Heart left ventricle (tissue), 16 donors: Measurements from ENCODE around the gene ITM2C. TPM values are rescaled to one million over a fixed set of nuclear protein-coding genes. Genes with fewer than 3 reads are reported as not detected.
A peak's percentile ranks its signal among the peaks of the same experiment; 100 is the strongest.

Source experiments
- ATAC-seq, 4 donors: fragments of 200-7000 bp; cut with Tn5 transposase; one replicate each; pipeline ENCODE4 v1.9.1; 2020 to 2022; ENCODE audit warnings: moderate library complexity in 4 of 4, mild to moderate bottlenecking in 3 of 4, moderate number of reproducible peaks in 1 of 4
- DNase-seq, 5 donors: peaks; one replicate each; pipeline ENCODE4 v3.0.0-alpha.2; 2020
- H3K27ac ChIP-seq, 12 donors: fragments of 200-600 bp; sonication (generic) in 4 of 12; one replicate each; pipeline versions ENCODE4 v1.5.0 to v1.8.0; 2016 to 2022; ENCODE audit warnings: mild to moderate bottlenecking in 2 of 12
- H3K27me3 ChIP-seq, 9 donors: fragments of 200-600 bp; sonication (generic) in 2 of 9; one replicate each; pipeline versions ENCODE4 v1.5.1 to v1.8.0; 2016 to 2022; ENCODE audit warnings: mild to moderate bottlenecking in 3 of 9
- H3K36me3 ChIP-seq, 9 donors: fragments of 200-600 bp; sonication (generic) in 2 of 9; one replicate each; pipeline versions ENCODE4 v1.5.0 to v1.8.0; 2018 to 2022; ENCODE audit warnings: mild to moderate bottlenecking in 2 of 9
- H3K4me1 ChIP-seq, 12 donors: fragments of 200-600 bp; sonication (generic) in 4 of 12; one replicate each; pipeline versions ENCODE4 v1.5.0 to v1.8.0; 2016 to 2022; ENCODE audit warnings: mild to moderate bottlenecking in 3 of 12
- H3K4me3 ChIP-seq, 12 donors: fragments of 200-600 bp; sonication (generic) in 4 of 12; one replicate each; pipeline versions ENCODE4 v1.5.0 to v1.8.0; 2017 to 2022; ENCODE audit warnings: mild to moderate bottlenecking in 9 of 12, moderate library complexity in 4 of 12
- H3K9me3 ChIP-seq, 12 donors: fragments of 200-600 bp; sonication (generic) in 4 of 12; one replicate each; pipeline versions ENCODE4 v1.5.0 to v1.8.0; 2016 to 2022; ENCODE audit warnings: mild to moderate bottlenecking in 1 of 12
- POLR2A ChIP-seq, 2 donors: fragments of 450-650 bp; IDR thresholded peaks; one replicate each; pipeline ENCODE4 v1.6.1; 2017; ENCODE audit warnings: antibody characterized with exemption in 2 of 2, mild to moderate bottlenecking in 2 of 2, moderate library complexity in 2 of 2
- WGBS, 4 donors: extraction: QIAGEN DNeasy Blood & Tissue Kit in 2 of 4; methylation state at CpG; one replicate each; pipeline versions ENCODE4 v1.1.5 to v1.1.7; 2013 to 2018; 5-methylcytosine and 5-hydroxymethylcytosine counted together
- intact Hi-C, 10 donors: fragments of 100-400 bp; cut with DNase I; formaldehyde crosslinking; loops; one replicate each; pipeline versions ENCODE4 v1.11.1 to v1.14.2; 2022
- polyA plus RNA-seq, 2 donors: library from polyadenylated mRNA; stranded (reverse); fragments of 200-250 nt; gene quantifications; one replicate each; pipeline ENCODE4 v1.2.3, GENCODE V29; 2013
- total RNA-seq, 9 donors: library from RNA; depleted of rRNA in 2 of 9; stranded (reverse); fragments of >200 nt in 2 of 9; fragmentation: NEBNext Ultra II Directional in 3 of 9; extraction: Animal tissue kit (Norgen Biotek cat#: 25700) in 3 of 9; gene quantifications; one replicate each; pipeline versions ENCODE4 v1.1.0 to v1.2.4, GENCODE V29; 2016 to 2023
- TF ChIP-seq, protein P1 (sequence below), 12 donors: fragments of 200-600 bp; sonication (generic) in 4 of 12; IDR thresholded peaks; one replicate each; pipeline versions ENCODE4 v1.5.0 to v1.8.0; 2018 to 2022; ENCODE audit warnings: antibody characterized with exemption in 12 of 12, mild to moderate bottlenecking in 5 of 12
- donor health status: ischemic (EF 13 %, LVEDD 7.1; RV severe dilation, severe dysfunction).
- donor health status: healthy with polysubstance abuse.
- donor health status: DM: no; HTN: yes; CAD: no.
- donor health status: DM: no; HTN: no; CAD: no.
- donor health status: ischemic (EF 25% LVEDD 6.9; RV normal size, moderate dysfunction).
- donor health status: ischemic (EF 25% LVEDD 5.7; RV mildly dilated, moderate dysfunction).
- donor health status: healthy.
- donor health status: DM: yes; HTN: yes; CAD: no.
- donor health status: ischemic (EF 35%, LVEDD 5.7; RV mildly dilated, moderate dysfunction).
- donor health status: nonischemic (EF 11% LVEDD 7.7; RV severe dilation, severe dysfunction).
- donor health status: DM: yes; HTN: yes; CAD: no.
- donor health status: PGD.
- donor health status: ischemic (EF 29% LVEDD 5.4; RV normal size, mild dysfunction).
- donor health status: nonischemic (EF 23%, LVEDD 6.1; RV moderate dilation, normal function).

ITM2C gene
- total and polyA plus RNA-seq, 11 donors: 19.7 to 36.6 (median 26.0) TPM

DNA sequence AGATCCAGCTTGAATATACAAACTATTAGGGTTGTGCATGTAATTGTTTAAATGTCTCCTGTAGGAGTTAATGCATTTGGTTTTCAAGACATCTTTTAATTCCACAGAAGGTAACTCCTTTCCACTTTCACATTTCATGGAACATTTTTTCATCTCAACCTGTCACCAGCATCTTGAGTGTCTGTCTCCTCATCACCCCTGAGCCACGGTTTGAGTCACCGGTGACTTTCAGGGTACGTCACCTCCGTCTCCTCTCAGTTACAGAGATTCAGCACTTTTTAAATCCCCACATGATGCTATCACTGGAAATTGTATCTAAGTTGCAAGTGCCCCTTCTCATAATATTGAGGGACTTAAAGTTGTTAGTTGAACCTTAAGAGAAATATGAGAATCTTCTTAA, 35.0 kb downstream of the ITM2C start:
- no peak for ATAC-seq
- H3K27ac ChIP-seq: no peak overlapping the region
- DNase-seq: no peak
- WGBS, 4 donors: 88 to 93% (median 91%) methylated on average over 4 of the region's 4 CpGs
- peaks cover 0 to 8% (median 0%) of the 10 kb centered on the region in 12 donors for H3K4me1 ChIP-seq
- no peak overlapping the region for H3K4me3 ChIP-seq
- peaks cover 0 to 12% (median 0%) of the 10 kb centered on the region in 9 donors for H3K27me3 ChIP-seq
- no peak for TF ChIP-seq POLR2A (IDR thresholded peaks at IDR 0.05)
- TF ChIP-seq, protein P1, sequence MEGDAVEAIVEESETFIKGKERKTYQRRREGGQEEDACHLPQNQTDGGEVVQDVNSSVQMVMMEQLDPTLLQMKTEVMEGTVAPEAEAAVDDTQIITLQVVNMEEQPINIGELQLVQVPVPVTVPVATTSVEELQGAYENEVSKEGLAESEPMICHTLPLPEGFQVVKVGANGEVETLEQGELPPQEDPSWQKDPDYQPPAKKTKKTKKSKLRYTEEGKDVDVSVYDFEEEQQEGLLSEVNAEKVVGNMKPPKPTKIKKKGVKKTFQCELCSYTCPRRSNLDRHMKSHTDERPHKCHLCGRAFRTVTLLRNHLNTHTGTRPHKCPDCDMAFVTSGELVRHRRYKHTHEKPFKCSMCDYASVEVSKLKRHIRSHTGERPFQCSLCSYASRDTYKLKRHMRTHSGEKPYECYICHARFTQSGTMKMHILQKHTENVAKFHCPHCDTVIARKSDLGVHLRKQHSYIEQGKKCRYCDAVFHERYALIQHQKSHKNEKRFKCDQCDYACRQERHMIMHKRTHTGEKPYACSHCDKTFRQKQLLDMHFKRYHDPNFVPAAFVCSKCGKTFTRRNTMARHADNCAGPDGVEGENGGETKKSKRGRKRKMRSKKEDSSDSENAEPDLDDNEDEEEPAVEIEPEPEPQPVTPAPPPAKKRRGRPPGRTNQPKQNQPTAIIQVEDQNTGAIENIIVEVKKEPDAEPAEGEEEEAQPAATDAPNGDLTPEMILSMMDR (IDR thresholded peaks at IDR 0.05): no peak
- intact Hi-C loops: loop anchor here in 2 of 10 donors (10.0 kb wide), 2 partner anchors 85 to 155 kb away; partner anchors contain the start of gene PSMD1 (in 1 of the 2)
- no peaks in the 10 kb centered on the region for H3K36me3 ChIP-seq
- H3K9me3 ChIP-seq: no peaks in the 10 kb centered on the region

DNA sequence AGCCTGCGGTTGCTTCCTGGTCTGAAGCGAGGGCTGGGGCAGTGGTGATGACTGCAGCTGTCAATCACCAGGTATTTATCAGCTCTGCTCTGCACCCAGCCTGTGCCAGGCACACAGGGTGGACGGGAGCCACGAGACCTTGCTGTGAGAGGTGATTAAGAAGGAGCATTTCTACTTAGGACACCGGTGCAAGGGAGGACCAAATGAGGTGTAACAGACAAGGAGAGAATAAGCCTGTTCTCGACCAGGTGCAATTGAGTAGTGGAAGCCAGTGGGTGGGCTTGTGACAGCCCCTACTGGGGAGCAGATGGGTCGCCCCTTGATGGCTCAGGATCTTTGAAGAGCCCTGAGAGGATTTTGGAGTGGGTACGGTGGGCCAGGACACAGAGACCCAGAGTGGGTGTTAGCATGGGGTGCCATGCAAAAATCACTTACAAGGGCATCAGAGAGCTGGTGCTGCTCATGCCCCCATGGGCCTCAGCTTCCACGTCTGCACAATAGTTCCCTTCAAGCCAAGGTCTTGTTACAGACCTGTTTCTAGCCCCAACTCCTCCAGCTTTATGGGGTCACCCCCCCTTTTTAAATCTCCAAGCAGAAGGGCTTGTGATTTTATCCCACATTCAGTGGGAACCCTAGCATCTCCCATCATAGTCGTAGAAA, 35.7 kb downstream of the ITM2C start:
- no peak for ATAC-seq
- Histone ChIP-seq H3K9me3 (no peaks in the 10 kb centered on the region), H3K27me3 (peaks cover 0 to 12% (median 0%) of the 10 kb centered on the region in 9 donors), H3K4me3 (no peak overlapping the region), H3K36me3 (no peaks in the 10 kb centered on the region), H3K27ac (no peak overlapping the region), H3K4me1 (peaks cover 0 to 8% (median 0%) of the 10 kb centered on the region in 12 donors)
- peak in 1 of 5 donors; percentile 26 for DNase-seq
- WGBS, 4 donors: 55 to 74% (median 68%) methylated on average over 9 to 10 of the region's 10 CpGs
- intact Hi-C loops: loop anchor here in 2 of 10 donors (10.0 kb wide), 2 partner anchors 84 to 154 kb away; partner anchors contain the start of gene PSMD1 (in 1 of the 2)
- TF ChIP-seq, protein P1 (IDR thresholded peaks at IDR 0.05): no peak
- TF ChIP-seq POLR2A (IDR thresholded peaks at IDR 0.05): no peak

DNA sequence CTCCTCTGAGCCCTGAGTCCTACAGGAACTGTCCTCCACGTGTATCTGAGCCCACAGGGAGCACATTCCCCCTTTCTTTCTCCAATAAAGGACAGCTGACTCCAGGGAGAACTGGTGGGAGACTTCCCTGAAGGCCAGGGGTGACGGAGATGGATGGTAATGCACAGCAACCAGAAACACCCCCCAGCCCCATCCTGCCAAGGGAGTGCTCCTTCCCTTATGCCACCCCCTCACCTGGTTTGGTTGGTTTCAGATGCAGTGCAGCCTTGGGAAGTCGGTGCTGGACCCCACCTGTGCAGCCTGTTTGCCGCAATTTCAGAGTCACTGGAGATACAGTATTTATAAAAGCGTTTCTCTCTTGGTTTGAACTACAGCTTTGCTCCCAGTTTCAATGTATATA, 36.3 kb downstream of the ITM2C start:
- intact Hi-C loops: loop anchor here in 2 of 10 donors (10.0 kb wide), 2 partner anchors 84 to 154 kb away; partner anchors contain the start of gene PSMD1 (in 1 of the 2)

More for the DNA sequence above, 36.3 kb downstream of the ITM2C start:
- no peaks in the 10 kb centered on the region for H3K9me3 ChIP-seq
- DNase-seq (peak in 1 of 5 donors; percentile 11), ATAC-seq (no peak)
- H3K4me1 ChIP-seq: peaks cover 0 to 8% (median 0%) of the 10 kb centered on the region in 12 donors
- 75 to 85% (median 83%) methylated on average over 5 of the region's 5 CpGs for WGBS, 4 donors
- H3K27ac ChIP-seq: no peak overlapping the region
- H3K36me3 ChIP-seq: no peaks in the 10 kb centered on the region
- TF ChIP-seq POLR2A (IDR thresholded peaks at IDR 0.05): no peak
- TF ChIP-seq, protein P1 (IDR thresholded peaks at IDR 0.05): no peak
- peaks cover 0 to 12% (median 0%) of the 10 kb centered on the region in 9 donors for H3K27me3 ChIP-seq
- H3K4me3 ChIP-seq: no peak overlapping the region
